Epithelial cell of esophagus (primary cell): ENCODE results near the gene GPR39.

ENCODE experiments used
- DNase-seq: peaks from one replicate; pipeline ENCODE4 v3.0.0; 2010; ENCODE audit warnings: low read depth
- H3K4me3 ChIP-seq: 2 replicates; pipeline ENCODE4 v1.5.1; 2011; ENCODE audit warnings: mild to moderate bottlenecking, low read length, control low read depth
- CTCF ChIP-seq: IDR thresholded peaks from 2 replicates; pipeline ENCODE4 v1.5.1; 2011; ENCODE audit warnings: low read depth, mild to moderate bottlenecking, low read length, control low read depth, inconsistent platforms; ENCODE audit not compliant: insufficient read depth; ENCODE audit errors: missing control alignments

GPR39 gene

GRCh38 chr2:132646540-132647108, 230.0 kb downstream of the GPR39 start:
- no peak for TF ChIP-seq CTCF
- DNase-seq, result no peak
- H3K4me3 ChIP-seq, result no peak overlapping the region

- H3K4me3 ChIP-seq, result no peak overlapping the region
- DNase-seq, result peak; percentile 31
- TF ChIP-seq CTCF, result peak; percentile 47
Measured at GRCh38 chr2:132651115-132652045, 234.8 kb downstream of the GPR39 start.

GRCh38 chr2:132652474-132652873, 235.9 kb downstream of the GPR39 start:
- DNase-seq, result no peak
- no peak for TF ChIP-seq CTCF

GRCh38 chr2:132654335-132654734, 237.7 kb downstream of the GPR39 start:
- no peak for TF ChIP-seq CTCF
- DNase-seq, result no peak
- H3K4me3 ChIP-seq, result no peak overlapping the region

More at GRCh38 chr2:132652474-132652873, 235.9 kb downstream of the GPR39 start:
- H3K4me3 ChIP-seq, result no peak overlapping the region

- peak; percentile 86 for DNase-seq
- H3K4me3 ChIP-seq, result no peak overlapping the region
- no peak for TF ChIP-seq CTCF
Measured at GRCh38 chr2:132654968-132655367, 238.4 kb downstream of the GPR39 start.

GRCh38 chr2:132656266-132656975, 239.8 kb downstream of the GPR39 start:
- TF ChIP-seq CTCF, result no peak
- H3K4me3 ChIP-seq, result no peak overlapping the region
- DNase-seq, result no peak
